Measurements from ENCODE around the gene FAU.

Gene FAU

GRCh38 chr11:65078786-65079342, 43.1 kb downstream of the FAU start:
- Histone ChIP-seq H3K23ac (ENCODE audit: low read length in 2 of 2) (no peak overlapping the region), H3K4me2 (ENCODE audit: low read length, poor library complexity, severe bottlenecking) (no peak overlapping the region), H3K4ac (ENCODE audit: low read depth in 1 of 2, low read length in 2 of 2) (no peak overlapping the region), H4K91ac (ENCODE audit: low read length) (no peak overlapping the region), H4K8ac (ENCODE audit: low read length) (peak overlapping the region; percentile 52), H2BK120ac (ENCODE audit: low read depth, low read length) (no peak overlapping the region), H2BK12ac (ENCODE audit: low read length in 2 of 2) (no peak overlapping the region), H2AFZ (ENCODE audit: low read depth, low read length) (no peak overlapping the region), H3K9ac (ENCODE audit: low read length) (no peak overlapping the region), H3K4me1 (ENCODE audit: control insufficient read depth, insufficient read depth, low read depth, low read length) (peaks cover 4% of the 10 kb centered on the region), H2BK15ac (ENCODE audit: low read depth, poor library complexity, severe bottlenecking) (no peak overlapping the region), H2AK5ac (ENCODE audit: low read length, severe bottlenecking) (peak overlapping the region; percentile 34), H3K14ac (ENCODE audit: low read length in 2 of 2) (no peak overlapping the region), H3K79me1 (replicated peaks; ENCODE audit: low read length, poor library complexity, severe bottlenecking) (peaks cover 40% of the 10 kb centered on the region), H3K27ac (ENCODE audit: low read length, poor library complexity, severe bottlenecking) (no peak overlapping the region), H3K4me3 (ENCODE audit: insufficient read depth in 1 of 2, low read depth in 1 of 2, low read length in 2 of 2) (no peak overlapping the region), H2BK5ac (ENCODE audit: low read depth, low read length, poor library complexity, severe bottlenecking) (no peak overlapping the region), H3K36me3 (ENCODE audit: control insufficient read depth in 1 of 2, insufficient read depth in 2 of 2, low read depth in 1 of 2, low read length in 2 of 2) (peaks cover 0 to 18% of the 10 kb centered on the region in 2 experiments), H3K9me3 (ENCODE audit: control insufficient read depth, low read length) (no peaks in the 10 kb centered on the region), H3K27me3 (ENCODE audit: control insufficient read depth in 1 of 2, insufficient read depth in 1 of 2, low read length in 2 of 2) (no peaks in the 10 kb centered on the region), H3K18ac (ENCODE audit: low read depth in 1 of 2, low read length in 2 of 2) (no peak overlapping the region)
- WGBS: 83% methylated on average over 4 of the region's 9 CpGs
- DNase-seq: no peak

- Histone ChIP-seq H3K4me2 (ENCODE audit: low read length, poor library complexity, severe bottlenecking) (no peak overlapping the region), H3K4me1 (ENCODE audit: control insufficient read depth, insufficient read depth, low read depth, low read length) (no peaks in the 10 kb centered on the region), H2AK5ac (ENCODE audit: low read length, severe bottlenecking) (no peak overlapping the region), H3K36me3 (ENCODE audit: control insufficient read depth in 1 of 2, insufficient read depth in 2 of 2, low read depth in 1 of 2, low read length in 2 of 2) (peaks cover 0 to 18% of the 10 kb centered on the region in 2 experiments), H3K9ac (ENCODE audit: low read length) (no peak overlapping the region), H3K18ac (ENCODE audit: low read depth in 1 of 2, low read length in 2 of 2) (no peak overlapping the region), H2BK120ac (ENCODE audit: low read depth, low read length) (no peak overlapping the region), H2AFZ (ENCODE audit: low read depth, low read length) (no peak overlapping the region), H4K91ac (ENCODE audit: low read length) (no peak overlapping the region), H3K27me3 (ENCODE audit: control insufficient read depth in 1 of 2, insufficient read depth in 1 of 2, low read length in 2 of 2) (no peaks in the 10 kb centered on the region), H3K4me3 (ENCODE audit: insufficient read depth in 1 of 2, low read depth in 1 of 2, low read length in 2 of 2) (no peak overlapping the region), H2BK5ac (ENCODE audit: low read depth, low read length, poor library complexity, severe bottlenecking) (no peak overlapping the region), H2BK15ac (ENCODE audit: low read depth, poor library complexity, severe bottlenecking) (no peak overlapping the region), H3K27ac (ENCODE audit: low read length, poor library complexity, severe bottlenecking) (no peak overlapping the region), H3K9me3 (ENCODE audit: control insufficient read depth, low read length) (no peaks in the 10 kb centered on the region), H2BK12ac (ENCODE audit: low read length in 2 of 2) (no peak overlapping the region), H3K4ac (ENCODE audit: low read depth in 1 of 2, low read length in 2 of 2) (no peak overlapping the region), H3K23ac (ENCODE audit: low read length in 2 of 2) (no peak overlapping the region), H3K14ac (ENCODE audit: low read length in 2 of 2) (no peak overlapping the region), H4K8ac (ENCODE audit: low read length) (peak overlapping the region; percentile 9), H3K79me1 (replicated peaks; ENCODE audit: low read length, poor library complexity, severe bottlenecking) (peaks cover 38% of the 10 kb centered on the region)
- WGBS: 88% methylated on average over 3 of the region's 3 CpGs
- peak; percentile 49 for DNase-seq
Observed at GRCh38 chr11:65078151-65078550, 43.8 kb downstream of the FAU start.

- Histone ChIP-seq H2BK12ac (ENCODE audit: low read length in 2 of 2) (no peak overlapping the region), H3K9ac (ENCODE audit: low read length) (peak overlapping the region; percentile 12), H2BK120ac (ENCODE audit: low read depth, low read length) (no peak overlapping the region), H3K14ac (ENCODE audit: low read length in 2 of 2) (no peak overlapping the region), H2BK5ac (ENCODE audit: low read depth, low read length, poor library complexity, severe bottlenecking) (no peak overlapping the region), H3K79me1 (replicated peaks; ENCODE audit: low read length, poor library complexity, severe bottlenecking) (peaks cover 35% of the 10 kb centered on the region), H3K36me3 (ENCODE audit: control insufficient read depth in 1 of 2, insufficient read depth in 2 of 2, low read depth in 1 of 2, low read length in 2 of 2) (peaks cover 0 to 18% of the 10 kb centered on the region in 2 experiments), H4K91ac (ENCODE audit: low read length) (no peak overlapping the region), H3K18ac (ENCODE audit: low read depth in 1 of 2, low read length in 2 of 2) (no peak overlapping the region), H2AFZ (ENCODE audit: low read depth, low read length) (no peak overlapping the region), H3K4ac (ENCODE audit: low read depth in 1 of 2, low read length in 2 of 2) (no peak overlapping the region), H3K4me2 (ENCODE audit: low read length, poor library complexity, severe bottlenecking) (no peak overlapping the region), H3K27me3 (ENCODE audit: control insufficient read depth in 1 of 2, insufficient read depth in 1 of 2, low read length in 2 of 2) (no peaks in the 10 kb centered on the region), H3K4me3 (ENCODE audit: insufficient read depth in 1 of 2, low read depth in 1 of 2, low read length in 2 of 2) (no peak overlapping the region), H3K4me1 (ENCODE audit: control insufficient read depth, insufficient read depth, low read depth, low read length) (no peaks in the 10 kb centered on the region), H2AK5ac (ENCODE audit: low read length, severe bottlenecking) (no peak overlapping the region), H3K27ac (ENCODE audit: low read length, poor library complexity, severe bottlenecking) (no peak overlapping the region), H3K9me3 (ENCODE audit: control insufficient read depth, low read length) (no peaks in the 10 kb centered on the region), H3K23ac (ENCODE audit: low read length in 2 of 2) (no peak overlapping the region), H4K8ac (ENCODE audit: low read length) (no peak overlapping the region), H2BK15ac (ENCODE audit: low read depth, poor library complexity, severe bottlenecking) (no peak overlapping the region)
- WGBS: 92% methylated on average over 4 of the region's 4 CpGs
- no peak for DNase-seq
Observed at GRCh38 chr11:65077451-65077850, 44.5 kb downstream of the FAU start.

GRCh38 chr11:65072631-65072966, 49.3 kb downstream of the FAU start:
- Histone ChIP-seq H3K79me1 (replicated peaks; ENCODE audit: low read length, poor library complexity, severe bottlenecking) (peaks cover 4% of the 10 kb centered on the region), H3K4me3 (ENCODE audit: insufficient read depth in 1 of 2, low read depth in 1 of 2, low read length in 2 of 2) (no peak overlapping the region), H2AK5ac (ENCODE audit: low read length, severe bottlenecking) (no peak overlapping the region), H4K8ac (ENCODE audit: low read length) (no peak overlapping the region), H2BK12ac (ENCODE audit: low read length in 2 of 2) (no peak overlapping the region), H2BK15ac (ENCODE audit: low read depth, poor library complexity, severe bottlenecking) (no peak overlapping the region), H2AFZ (ENCODE audit: low read depth, low read length) (no peak overlapping the region), H3K27ac (ENCODE audit: low read length, poor library complexity, severe bottlenecking) (no peak overlapping the region), H3K18ac (ENCODE audit: low read depth in 1 of 2, low read length in 2 of 2) (no peak overlapping the region), H3K4ac (ENCODE audit: low read depth in 1 of 2, low read length in 2 of 2) (no peak overlapping the region), H3K27me3 (ENCODE audit: control insufficient read depth in 1 of 2, insufficient read depth in 1 of 2, low read length in 2 of 2) (no peaks in the 10 kb centered on the region), H4K91ac (ENCODE audit: low read length) (no peak overlapping the region), H3K14ac (ENCODE audit: low read length in 2 of 2) (no peak overlapping the region), H3K4me1 (ENCODE audit: control insufficient read depth, insufficient read depth, low read depth, low read length) (no peaks in the 10 kb centered on the region), H3K4me2 (ENCODE audit: low read length, poor library complexity, severe bottlenecking) (no peak overlapping the region), H2BK120ac (ENCODE audit: low read depth, low read length) (no peak overlapping the region), H3K23ac (ENCODE audit: low read length in 2 of 2) (no peak overlapping the region), H3K9me3 (ENCODE audit: control insufficient read depth, low read length) (no peaks in the 10 kb centered on the region), H2BK5ac (ENCODE audit: low read depth, low read length, poor library complexity, severe bottlenecking) (no peak overlapping the region), H3K36me3 (ENCODE audit: control insufficient read depth in 1 of 2, insufficient read depth in 2 of 2, low read depth in 1 of 2, low read length in 2 of 2) (peaks cover 0 to 4% of the 10 kb centered on the region in 2 experiments), H3K9ac (ENCODE audit: low read length) (no peak overlapping the region)
- DNase-seq: no peak
- 80% methylated on average over 1 of the region's 1 CpG for WGBS
